Umbilical cord (tissue), 2 donors: Measurements from ENCODE around the gene LEAP2. TPM values are rescaled to one million over a fixed set of nuclear protein-coding genes. Genes with fewer than 3 reads are reported as not detected.

Source experiments
- DNase-seq: peaks from one replicate; pipeline ENCODE4 v3.0.0-alpha.2; 2015; ENCODE audit warnings: low spot score
- total RNA-seq: library from RNA; depleted of rRNA; stranded (reverse); fragments of >200 nt; gene quantifications from one replicate; pipeline ENCODE4 v1.2.3, GENCODE V29; 2014; ENCODE audit warnings: low replicate concordance; ENCODE audit not compliant: insufficient read depth

The LEAP2 gene, protein sequence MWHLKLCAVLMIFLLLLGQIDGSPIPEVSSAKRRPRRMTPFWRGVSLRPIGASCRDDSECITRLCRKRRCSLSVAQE
- 5.3 TPM for total RNA-seq

DNA sequence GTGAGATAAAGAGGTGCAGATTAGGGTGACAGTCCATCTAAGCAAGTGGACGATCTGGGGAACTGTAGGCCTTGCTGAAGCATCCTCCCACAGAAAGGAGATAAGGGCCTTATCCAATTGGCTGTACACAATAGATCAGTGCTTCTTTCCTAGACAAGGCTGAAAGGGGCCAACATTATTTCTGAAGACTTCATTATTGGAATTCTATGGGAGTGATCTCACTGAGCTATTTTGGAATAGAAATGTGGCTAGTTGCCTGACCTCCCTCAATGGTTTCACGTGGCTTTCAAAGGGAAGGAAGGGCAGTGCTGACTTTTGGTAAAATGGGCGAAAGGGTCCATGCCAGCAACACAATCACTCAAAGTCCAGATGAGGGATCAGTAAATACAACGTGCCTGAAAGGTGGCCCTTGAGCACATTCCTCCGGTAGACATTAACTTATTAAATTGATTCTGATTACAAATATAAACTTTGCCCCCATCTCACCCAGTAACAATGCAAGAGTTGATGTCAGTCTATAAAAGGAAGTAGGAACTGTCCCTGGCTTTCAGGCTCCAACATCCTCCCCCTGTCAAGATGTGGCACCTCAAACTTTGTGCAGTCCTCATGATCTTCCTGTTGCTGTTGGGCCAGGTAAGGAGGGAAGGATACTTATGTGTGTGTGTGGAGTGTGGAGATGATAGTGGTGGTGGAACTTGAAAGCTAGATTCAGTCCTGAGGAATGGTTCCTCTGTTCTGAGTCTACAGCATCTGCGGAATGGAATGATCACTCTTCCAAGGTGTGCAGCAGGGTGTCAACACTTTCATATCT, at the start of gene LEAP2:
LEAP2 (plus strand) TSS at position 550 of the 811 bp plus-strand sequence; CDS start at position 577, 27 bp downstream.
- DNase-seq, result no peak

DNA sequence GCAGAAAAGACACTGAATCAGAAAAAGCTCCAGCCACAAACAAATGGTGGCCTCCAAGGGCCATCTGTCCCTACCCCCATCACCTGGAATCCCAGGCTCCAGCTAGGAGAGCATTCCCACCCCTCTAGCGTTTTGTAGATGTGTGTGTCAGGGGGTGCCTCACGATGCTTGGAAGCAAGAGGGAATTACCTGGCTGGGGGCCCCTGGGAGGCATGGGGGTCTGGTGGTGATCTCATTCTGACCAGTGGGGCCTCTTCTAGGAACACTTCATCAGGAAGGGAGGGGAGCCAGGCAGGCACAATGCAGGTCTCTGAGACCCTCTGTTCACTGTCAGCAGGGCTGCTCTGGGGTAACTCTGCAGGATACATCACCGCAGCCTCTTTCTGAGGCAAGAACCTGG, 49.0 kb upstream of the LEAP2 start:
- DNase-seq, result no peak

GRCh38 chr5:132825033-132825833, 48.2 kb upstream of the LEAP2 start:
- DNase-seq, result no peak

GRCh38 chr5:132825834-132826391, 47.6 kb upstream of the LEAP2 start:
- no peak for DNase-seq

DNA sequence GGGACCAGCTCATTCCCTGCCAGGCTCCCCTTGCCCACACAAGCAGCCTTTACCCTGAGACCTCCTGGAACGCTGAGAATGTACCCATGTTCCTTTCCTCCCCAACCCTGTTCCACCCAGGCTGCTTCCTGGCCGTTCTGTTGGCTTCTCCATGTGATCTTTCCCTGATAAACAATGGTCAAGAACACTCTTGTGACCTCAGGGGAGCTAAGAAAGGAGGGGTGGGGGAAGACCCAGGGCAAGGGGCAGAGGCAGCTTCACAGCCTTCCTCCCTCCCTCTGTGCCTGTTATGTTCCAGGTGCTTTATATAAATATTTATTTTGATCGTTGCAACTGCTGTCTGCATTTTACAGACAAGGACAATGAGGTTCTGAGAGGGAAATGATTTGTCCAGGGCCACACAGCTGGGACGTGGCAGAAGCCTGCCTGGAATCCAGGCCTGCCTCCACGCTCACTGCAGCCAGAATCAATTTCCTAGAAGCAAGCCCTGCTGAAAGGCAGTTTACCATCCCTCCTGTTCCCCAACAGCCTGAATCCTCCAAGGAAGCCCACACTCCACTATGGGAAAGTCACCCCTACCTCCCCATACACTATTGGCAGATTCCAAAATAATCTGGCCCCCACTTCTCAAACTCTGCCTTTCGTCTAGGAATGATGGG, 46.9 kb upstream of the LEAP2 start:
- no peak for DNase-seq

DNA sequence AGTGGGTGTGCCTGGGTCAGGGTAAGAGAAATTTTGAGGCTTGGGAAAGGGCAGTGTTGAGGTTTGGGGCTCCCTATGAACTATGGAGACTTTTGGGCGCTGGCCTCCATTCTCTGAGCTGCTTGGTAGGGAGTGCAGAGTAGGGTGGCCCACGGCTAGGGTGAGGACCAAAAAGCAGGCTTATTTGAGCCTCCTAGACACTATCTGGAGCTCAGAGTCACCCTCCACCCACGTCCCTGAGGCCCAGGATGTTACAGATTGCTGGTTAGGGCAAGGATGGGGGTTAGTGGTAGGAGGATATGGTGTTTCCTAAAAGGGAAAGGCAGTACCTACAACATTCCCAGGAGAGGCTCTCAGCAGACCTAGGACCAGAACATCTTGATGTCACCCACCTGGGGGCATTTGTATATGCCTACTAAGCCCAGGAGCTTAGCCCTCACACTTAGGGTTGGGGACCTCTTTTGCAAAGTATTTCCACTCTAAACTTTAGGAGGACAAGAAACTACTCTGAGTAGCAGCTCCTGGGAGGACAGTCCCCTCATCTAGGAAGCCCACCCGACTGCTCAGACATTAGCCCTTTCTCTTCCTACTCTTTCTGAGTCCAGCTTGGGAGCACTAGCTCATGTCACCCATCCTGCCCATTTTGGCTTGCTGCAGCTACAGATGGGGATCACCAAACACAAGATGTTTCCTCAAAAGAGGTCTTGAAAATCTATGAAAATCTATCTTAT, 45.4 kb upstream of the LEAP2 start:
- no peak for DNase-seq

DNA sequence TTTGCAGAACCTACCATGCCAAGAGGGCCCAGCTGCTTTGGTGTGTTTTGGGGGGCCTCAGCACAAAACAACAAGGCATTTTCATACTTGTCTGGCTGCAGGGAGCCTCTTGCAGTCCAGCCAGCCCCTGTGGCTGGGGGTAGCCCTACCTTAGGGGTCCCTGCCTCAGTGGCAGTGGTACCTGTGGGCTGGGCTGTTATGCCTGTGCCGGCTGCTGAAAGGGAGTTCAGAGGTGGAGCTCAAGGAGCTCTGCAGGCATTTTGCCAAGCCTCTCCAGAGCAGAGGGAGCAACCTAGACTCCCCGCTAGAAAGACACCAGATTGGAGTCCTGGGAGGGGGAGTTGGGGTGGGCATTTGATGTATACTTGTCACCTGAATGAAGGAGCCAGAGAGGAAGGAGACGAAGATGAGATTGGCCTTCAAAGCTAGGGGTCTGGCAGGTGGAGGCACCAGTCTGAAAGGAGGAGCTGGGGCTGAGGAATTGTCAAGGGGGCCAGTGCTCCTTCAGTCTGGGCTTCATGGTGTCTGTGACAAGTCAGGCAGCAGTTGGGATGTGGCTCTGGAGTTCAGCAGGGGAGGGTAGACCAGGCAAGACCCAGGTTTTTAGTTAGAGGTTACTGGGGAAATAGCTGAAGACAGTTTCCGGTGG, 44.5 kb upstream of the LEAP2 start:
- DNase-seq, result no peak

DNA sequence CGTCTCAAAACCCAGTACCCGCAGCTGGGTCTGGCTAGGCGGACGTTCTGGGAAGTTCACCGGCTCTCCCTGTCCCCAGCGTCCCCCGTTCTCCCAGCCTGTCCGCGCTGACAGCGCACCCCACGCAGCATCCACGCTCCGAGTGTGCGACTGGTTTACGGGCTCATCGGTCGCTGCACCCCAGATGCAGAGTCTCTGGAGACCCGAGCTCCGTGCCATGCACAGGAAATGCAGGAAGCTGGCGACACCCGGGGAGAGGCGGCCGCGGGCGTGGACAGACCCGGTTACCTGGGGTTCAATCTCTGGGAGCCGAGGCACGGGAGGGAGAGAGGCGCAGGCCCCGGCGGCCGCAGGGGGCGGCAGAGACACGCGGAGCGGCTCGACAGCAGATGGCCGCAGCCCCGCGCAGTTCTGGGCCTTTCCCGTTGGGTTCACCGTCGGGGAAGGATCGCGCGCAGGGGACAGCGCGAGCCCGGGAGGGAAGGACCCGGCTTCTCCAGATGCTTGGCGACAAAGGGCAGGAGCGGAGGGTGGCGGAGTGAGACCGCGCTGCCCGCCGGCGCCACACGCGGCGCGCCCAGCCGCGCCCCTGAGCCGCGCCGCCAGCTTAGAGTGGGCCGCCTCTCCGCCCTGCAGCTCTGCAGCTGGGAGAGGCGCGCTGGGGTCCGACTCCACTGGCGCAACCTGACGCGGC, 43.6 kb upstream of the LEAP2 start:
- DNase-seq, result peak; percentile 70

GRCh38 chr5:132830436-132831094, 42.9 kb upstream of the LEAP2 start, which contains the start of gene SHROOM1:
Gene SHROOM1 (minus strand): TSS chr5:132830647. CDS start chr5:132826140, 4,507 bp downstream.
- no peak for DNase-seq

DNA sequence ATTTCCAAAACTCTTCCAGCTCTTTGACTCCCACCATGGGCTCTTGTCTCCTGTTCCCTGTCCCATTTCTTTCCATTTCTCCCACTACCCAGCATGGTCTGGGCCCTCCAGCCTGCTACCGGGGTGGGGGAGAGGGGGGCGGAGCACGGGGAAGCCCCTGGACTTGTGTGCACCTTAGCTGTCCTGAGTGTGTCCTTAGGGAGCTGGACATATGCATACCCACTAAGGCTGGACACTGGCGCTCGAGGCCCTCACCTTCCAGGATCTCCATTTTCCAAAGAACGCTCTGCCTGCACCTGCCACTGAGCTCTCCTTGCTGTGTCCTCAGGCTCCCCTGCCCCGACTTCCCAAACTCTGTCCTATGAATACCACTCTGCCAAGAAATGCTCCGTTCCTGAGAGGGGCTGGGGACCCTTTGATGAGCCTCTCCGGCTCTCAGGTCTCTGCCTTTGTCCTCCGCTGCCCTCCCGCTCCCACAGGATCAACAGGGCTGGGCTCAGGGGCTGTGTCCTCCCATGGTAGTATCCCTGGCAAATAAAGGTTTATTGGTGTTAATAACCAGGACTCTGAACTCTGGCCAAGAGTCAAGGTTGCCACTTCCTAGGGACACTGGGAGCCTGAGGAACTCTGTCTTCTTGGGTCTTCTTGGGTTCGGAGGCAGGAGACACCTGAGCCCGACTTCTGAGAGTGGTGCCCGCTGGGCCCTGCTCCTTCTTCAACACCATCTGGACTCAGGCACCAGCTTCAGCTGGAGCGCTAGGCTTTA, 42.2 kb upstream of the LEAP2 start:
- DNase-seq, result no peak

GRCh38 chr5:132832612-132833011, 40.9 kb upstream of the LEAP2 start:
- no peak for DNase-seq

DNA sequence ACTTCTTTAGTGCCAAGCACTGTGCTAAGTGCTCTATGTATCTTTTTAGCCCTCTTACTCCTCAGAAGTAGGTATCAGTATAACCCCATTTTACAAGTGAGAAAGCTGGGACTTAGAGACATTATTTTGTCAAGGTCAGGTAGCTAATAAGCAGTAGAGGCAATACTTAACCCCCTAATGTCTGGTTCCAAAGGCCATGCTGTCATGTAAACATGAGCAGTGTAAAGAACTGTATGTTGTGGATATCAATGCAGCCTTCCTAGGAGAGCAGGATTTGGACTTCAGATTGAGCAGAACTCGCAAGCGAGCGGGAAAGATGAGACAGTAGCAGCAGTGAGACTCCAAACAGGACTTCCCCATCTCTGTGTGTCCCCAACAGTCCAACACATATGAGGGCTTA, 39.4 kb upstream of the LEAP2 start:
- DNase-seq, result no peak

- DNase-seq, result no peak
Observed at GRCh38 chr5:132836852-132837251, 36.6 kb upstream of the LEAP2 start.

DNA sequence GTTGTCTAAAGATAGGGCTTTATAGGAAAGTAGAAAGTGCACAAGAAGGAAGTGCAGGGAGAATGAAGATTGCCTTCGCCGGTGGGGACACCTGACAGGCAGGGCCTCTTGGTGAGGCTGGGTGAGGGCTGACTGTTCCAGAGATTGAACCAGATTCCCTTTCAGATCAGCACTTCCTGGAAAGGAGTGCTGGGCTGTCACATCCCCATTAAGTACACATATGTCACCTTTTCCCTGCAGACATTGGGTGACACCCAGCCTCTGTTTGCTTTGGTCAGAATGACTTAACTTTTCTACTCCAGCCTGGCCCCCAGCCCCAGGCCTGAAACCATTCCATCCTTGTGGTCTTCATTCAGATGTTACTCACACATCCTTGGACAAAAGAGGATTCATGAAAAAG, 35.6 kb upstream of the LEAP2 start:
- no peak for DNase-seq

- no peak for DNase-seq
Observed at GRCh38 chr5:132838516-132839282, 34.8 kb upstream of the LEAP2 start.

- peak; percentile 67 for DNase-seq
Observed at GRCh38 chr5:132839426-132840301, 33.8 kb upstream of the LEAP2 start.

- DNase-seq, result no peak
Observed at GRCh38 chr5:132840313-132840712, 33.2 kb upstream of the LEAP2 start.
